ENCODE measurements around the gene HIVEP3. TPM values are rescaled to one million over a fixed set of nuclear protein-coding genes. Genes with fewer than 3 reads are reported as not detected.

Gene HIVEP3
- total and polyA plus RNA-seq, 2 donors (not counting 1 experiment from before 2014, with no cell fraction given): 2.0 to 5.1 TPM

GRCh38 chr1:41582351-41582750, 336.4 kb downstream of the HIVEP3 start:
- Mint-ChIP-seq H3K27ac (no peak overlapping the region), H3K27me3 (no peaks in the 10 kb centered on the region), H3K9me3 (ENCODE audit: insufficient read depth) (no peaks in the 10 kb centered on the region), H3K4me1 (peaks cover 5% of the 10 kb centered on the region), H3K4me3 (no peak overlapping the region)
- H3K9me3 ChIP-seq (ENCODE audit: control extremely low read depth in 1 of 3, control insufficient read depth in 2 of 3, insufficient read depth in 1 of 3, low read length in 2 of 3): no peaks in the 10 kb centered on the region
- POLR2A ChIA-PET: no interaction called here
- DNase-seq (no peak), ATAC-seq (ENCODE audit: low read depth) (no peak)
- CTCF ChIA-PET: interaction anchor here (3.2 kb wide), 1 partner anchor 9 kb away, joined by 8 read pairs; no protein-coding TSS in a partner anchor
- TF ChIP-seq EZH2 (IDR thresholded peaks at IDR 0.05; ENCODE audit: borderline replicate concordance, insufficient read depth, low read depth, low read length, poor library complexity, severe bottlenecking): no peak
- no peak for TF ChIP-seq CTCF (IDR thresholded peaks at IDR 0.05)
- intact Hi-C loops (cut with micrococcal nuclease): no loop called here
- WGBS (ENCODE audit: insufficient coverage): 70% methylated on average over 1 of the region's 9 CpGs
- no peak overlapping the region for H3K4me3 ChIP-seq (ENCODE audit: control extremely low read depth in 1 of 5, extremely low read depth in 1 of 5, insufficient read depth in 1 of 5, low read depth in 2 of 5, low read length in 4 of 5)
- H2AFZ ChIP-seq (ENCODE audit: insufficient read depth, low read depth, low read length, poor library complexity, severe bottlenecking): no peak overlapping the region
- H3K27me3 ChIP-seq (replicated peaks in 1 of 4; ENCODE audit: control extremely low read depth in 1 of 4, control insufficient read depth in 3 of 4, insufficient read depth in 4 of 4, low read length in 3 of 4): no peaks in the 10 kb centered on the region
- no peaks in the 10 kb centered on the region for H3K4me1 ChIP-seq (ENCODE audit: control insufficient read depth in 2 of 2, insufficient read depth in 2 of 2, low read length in 2 of 2)
- H4K20me1 ChIP-seq (ENCODE audit: control insufficient read depth, insufficient read depth, low read length, poor library complexity, severe bottlenecking): no peaks in the 10 kb centered on the region
- peaks cover 5% of the 10 kb centered on the region for H3K79me2 ChIP-seq (ENCODE audit: control insufficient read depth, insufficient read depth, low read length)
- no peak overlapping the region for H3K27ac ChIP-seq (ENCODE audit: low read length in 2 of 2)
- no peak overlapping the region for H3K4me2 ChIP-seq (replicated peaks; ENCODE audit: low read depth, low read length, poor library complexity, severe bottlenecking)
- no peak overlapping the region for H3K9ac ChIP-seq (ENCODE audit: low read length)
- peaks cover 0 to 30% of the 10 kb centered on the region in 2 experiments for H3K36me3 ChIP-seq (replicated peaks in 1 of 2; ENCODE audit: control extremely low read depth in 1 of 2, control insufficient read depth in 1 of 2, extremely low read depth in 1 of 2, insufficient read depth in 2 of 2, low read length in 1 of 2)

- H2AFZ ChIP-seq (ENCODE audit: insufficient read depth, low read depth, low read length, poor library complexity, severe bottlenecking): no peak overlapping the region
- no peaks in the 10 kb centered on the region for H3K9me3 ChIP-seq (ENCODE audit: control extremely low read depth in 1 of 3, control insufficient read depth in 2 of 3, insufficient read depth in 1 of 3, low read length in 2 of 3)
- no peak overlapping the region for H3K9ac ChIP-seq (ENCODE audit: low read length)
- no peaks in the 10 kb centered on the region for H4K20me1 ChIP-seq (ENCODE audit: control insufficient read depth, insufficient read depth, low read length, poor library complexity, severe bottlenecking)
- peaks cover 5% of the 10 kb centered on the region for H3K79me2 ChIP-seq (ENCODE audit: control insufficient read depth, insufficient read depth, low read length)
- no peaks in the 10 kb centered on the region for H3K27me3 Mint-ChIP-seq
- H3K9me3 Mint-ChIP-seq (ENCODE audit: insufficient read depth): no peaks in the 10 kb centered on the region
- H3K4me2 ChIP-seq (replicated peaks; ENCODE audit: low read depth, low read length, poor library complexity, severe bottlenecking): no peak overlapping the region
- peaks cover 0 to 32% of the 10 kb centered on the region in 2 experiments for H3K36me3 ChIP-seq (replicated peaks in 1 of 2; ENCODE audit: control extremely low read depth in 1 of 2, control insufficient read depth in 1 of 2, extremely low read depth in 1 of 2, insufficient read depth in 2 of 2, low read length in 1 of 2)
- WGBS (ENCODE audit: insufficient coverage): 97% methylated on average over 10 of the region's 10 CpGs
- H3K27ac Mint-ChIP-seq: no peak overlapping the region
- no peak overlapping the region for H3K4me3 ChIP-seq (ENCODE audit: control extremely low read depth in 1 of 5, extremely low read depth in 1 of 5, insufficient read depth in 1 of 5, low read depth in 2 of 5, low read length in 4 of 5)
- no peaks in the 10 kb centered on the region for H3K4me1 ChIP-seq (ENCODE audit: control insufficient read depth in 2 of 2, insufficient read depth in 2 of 2, low read length in 2 of 2)
- POLR2A ChIA-PET: no interaction called here
- no peak for TF ChIP-seq CTCF (IDR thresholded peaks at IDR 0.05)
- no peak for TF ChIP-seq EZH2 (IDR thresholded peaks at IDR 0.05; ENCODE audit: borderline replicate concordance, insufficient read depth, low read depth, low read length, poor library complexity, severe bottlenecking)
- CTCF ChIA-PET: interaction anchor here (3.2 kb wide), 1 partner anchor 8 kb away, joined by 8 read pairs; no protein-coding TSS in a partner anchor
- intact Hi-C loops (cut with micrococcal nuclease): no loop called here
- H3K27ac ChIP-seq (ENCODE audit: low read length in 2 of 2): no peak overlapping the region
- no peak for DNase-seq
- no peak for ATAC-seq (ENCODE audit: low read depth)
- H3K27me3 ChIP-seq (replicated peaks in 1 of 4; ENCODE audit: control extremely low read depth in 1 of 4, control insufficient read depth in 3 of 4, insufficient read depth in 4 of 4, low read length in 3 of 4): no peaks in the 10 kb centered on the region
- H3K4me1 Mint-ChIP-seq: peaks cover 5% of the 10 kb centered on the region
- no peak overlapping the region for H3K4me3 Mint-ChIP-seq
Measured at GRCh38 chr1:41582004-41582325, 336.8 kb downstream of the HIVEP3 start.
